GM12874 (cell line): Measurements from ENCODE around the gene ATP8A1.

Experiments used
- CTCF ChIP-seq: IDR thresholded peaks from 2 replicates; pipeline ENCODE4 v1.5.1; 2011; ENCODE audit warnings: low read depth, mild to moderate bottlenecking, control low read depth, low read length, moderate library complexity; ENCODE audit not compliant: insufficient read depth

ATP8A1 gene

GRCh38 chr4:42655921-42656678, 805 bp downstream of the ATP8A1 start:
- TF ChIP-seq CTCF, result no peak

- no peak for TF ChIP-seq CTCF
These were observed 1.7 kb downstream of the ATP8A1 start for GRCh38 chr4:42655269-42655637.

GRCh38 chr4:42654631-42655268, 2.2 kb downstream of the ATP8A1 start:
- no peak for TF ChIP-seq CTCF

DNA sequence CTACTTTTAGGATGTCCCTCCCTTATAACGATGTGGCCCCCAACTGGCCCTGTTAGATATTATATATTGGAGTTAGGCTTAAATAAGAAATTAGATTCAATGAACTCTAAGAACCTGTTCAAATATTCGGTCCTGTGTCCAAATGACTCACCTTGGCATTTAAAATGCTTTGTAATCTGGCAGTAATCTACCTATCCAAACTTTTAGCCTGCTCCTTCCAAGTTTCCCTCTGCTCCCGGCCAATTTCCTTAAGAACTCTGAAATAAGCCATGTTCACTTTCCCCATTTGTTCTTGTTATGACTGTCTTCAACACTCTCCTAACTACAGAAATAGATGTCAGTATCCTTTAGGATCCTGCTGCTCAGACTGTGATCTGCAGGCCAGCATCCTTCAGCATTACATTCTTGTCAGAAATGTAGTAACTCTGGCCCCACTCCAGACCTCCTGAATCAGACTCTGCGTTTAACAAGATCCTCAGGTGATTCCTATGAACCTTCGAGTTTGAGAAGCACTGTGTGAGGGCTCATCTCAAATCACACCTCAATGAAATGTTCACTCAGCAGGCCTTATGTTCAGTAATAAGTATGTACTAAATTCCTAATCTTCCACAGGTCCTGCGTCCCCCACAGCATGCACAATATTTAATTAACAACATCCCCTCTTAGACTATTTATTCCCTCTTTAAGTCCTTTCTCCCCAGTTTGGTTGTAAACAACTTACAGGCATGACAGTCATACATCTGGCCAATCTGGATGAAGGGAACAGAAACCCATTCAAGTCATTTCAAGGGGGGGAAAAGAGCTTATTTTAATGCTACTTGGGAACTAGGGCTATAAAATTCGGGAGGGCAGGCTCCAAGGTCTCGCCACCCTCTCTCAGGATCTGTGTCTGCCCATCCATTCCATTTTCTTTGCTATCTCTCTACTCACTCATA, 3.0 kb downstream of the ATP8A1 start:
- no peak for TF ChIP-seq CTCF

GRCh38 chr4:42649870-42650269, 7.0 kb downstream of the ATP8A1 start:
- TF ChIP-seq CTCF, result no peak

DNA sequence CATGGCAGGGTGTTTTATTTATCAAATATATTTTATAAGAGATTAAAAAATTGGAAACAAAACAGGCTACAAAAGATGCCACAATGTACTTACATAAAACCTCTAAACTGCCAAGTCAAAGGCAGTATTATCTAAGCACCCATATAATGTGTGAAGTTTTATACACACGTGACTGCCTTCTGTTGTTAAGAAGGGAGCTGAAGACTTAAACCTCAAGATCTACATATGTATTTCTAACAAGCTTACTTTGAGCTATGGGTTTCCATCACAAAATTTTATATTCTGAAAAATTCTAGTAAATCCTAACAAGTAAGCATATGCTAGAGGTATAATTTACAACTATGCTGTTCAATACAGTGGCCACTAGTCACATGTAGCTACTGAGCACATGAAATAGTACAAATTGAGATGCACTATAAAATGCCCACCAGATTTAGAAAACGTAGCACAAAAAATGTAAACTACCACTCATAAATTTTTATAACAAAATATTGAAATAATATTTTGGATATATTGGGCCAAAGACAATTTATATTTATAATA, 9.8 kb downstream of the ATP8A1 start:
- TF ChIP-seq CTCF, result no peak
